OCI-LY1 (cell line): ENCODE results near the gene CPNE1.
A peak's percentile ranks its signal among the peaks of the same experiment; 100 is the strongest.

Source experiments
- EZH2 ChIP-seq: fragments of 200-600 bp; sonication (generic), shearing (Covaris generic); IDR thresholded peaks from 2 replicates; pipeline ENCODE4 v1.8.0; 2017; ENCODE audit warnings: borderline replicate concordance, mixed run types, mild to moderate bottlenecking, antibody characterized with exemption, low read length, moderate library complexity, mixed read lengths
- TF ChIP-seq, protein P1 (sequence below): fragments of 200-600 bp; sonication (generic), shearing (Covaris generic); IDR thresholded peaks from 2 replicates; pipeline ENCODE4 v1.5.1; 2017; ENCODE audit warnings: mild to moderate bottlenecking, antibody characterized with exemption, low read length, moderate library complexity, mixed read lengths

DNA sequence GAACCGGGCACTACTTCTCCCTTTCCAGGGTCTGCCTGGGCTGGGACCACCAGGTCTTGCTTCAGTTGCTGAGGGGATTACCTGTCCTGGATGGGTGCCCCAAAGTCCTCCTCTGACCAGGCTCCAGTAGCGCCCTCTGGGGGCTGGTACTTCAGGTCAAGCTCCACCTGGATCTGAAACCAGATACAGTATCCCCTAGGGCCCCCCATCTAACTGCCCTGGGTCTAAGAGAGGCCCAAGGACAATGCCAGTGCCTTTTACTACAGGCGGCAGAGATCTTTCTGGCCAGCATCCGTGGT lies 60.3 kb downstream of the CPNE1 start:
- TF ChIP-seq, protein P1, sequence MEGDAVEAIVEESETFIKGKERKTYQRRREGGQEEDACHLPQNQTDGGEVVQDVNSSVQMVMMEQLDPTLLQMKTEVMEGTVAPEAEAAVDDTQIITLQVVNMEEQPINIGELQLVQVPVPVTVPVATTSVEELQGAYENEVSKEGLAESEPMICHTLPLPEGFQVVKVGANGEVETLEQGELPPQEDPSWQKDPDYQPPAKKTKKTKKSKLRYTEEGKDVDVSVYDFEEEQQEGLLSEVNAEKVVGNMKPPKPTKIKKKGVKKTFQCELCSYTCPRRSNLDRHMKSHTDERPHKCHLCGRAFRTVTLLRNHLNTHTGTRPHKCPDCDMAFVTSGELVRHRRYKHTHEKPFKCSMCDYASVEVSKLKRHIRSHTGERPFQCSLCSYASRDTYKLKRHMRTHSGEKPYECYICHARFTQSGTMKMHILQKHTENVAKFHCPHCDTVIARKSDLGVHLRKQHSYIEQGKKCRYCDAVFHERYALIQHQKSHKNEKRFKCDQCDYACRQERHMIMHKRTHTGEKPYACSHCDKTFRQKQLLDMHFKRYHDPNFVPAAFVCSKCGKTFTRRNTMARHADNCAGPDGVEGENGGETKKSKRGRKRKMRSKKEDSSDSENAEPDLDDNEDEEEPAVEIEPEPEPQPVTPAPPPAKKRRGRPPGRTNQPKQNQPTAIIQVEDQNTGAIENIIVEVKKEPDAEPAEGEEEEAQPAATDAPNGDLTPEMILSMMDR = peak; percentile 79
- no peak for TF ChIP-seq EZH2
